HUES48 (cell line): ENCODE measurements around the gene HMG20B.
"Not testable (repeated sequence)": the region's sequence is repeated elsewhere in the genome, so short reads cannot be mapped to it uniquely, and the experiment has no call there.

Experiments
- H3K27ac ChIP-seq: one replicate; pipeline ENCODE4 v1.7.0; 2013; ENCODE audit warnings: low read depth, low read length, inconsistent platforms
- H3K27me3 ChIP-seq: 2 replicates; pipeline ENCODE4 v1.6.1; 2013; ENCODE audit warnings: mild to moderate bottlenecking, low read length; ENCODE audit not compliant: control insufficient read depth, insufficient read depth
- H3K36me3 ChIP-seq: 2 replicates; pipeline ENCODE4 v1.6.1; 2013; ENCODE audit warnings: low read length; ENCODE audit not compliant: control insufficient read depth, insufficient read depth
- H3K4me1 ChIP-seq: 2 replicates; pipeline ENCODE4 v1.6.1; 2013; ENCODE audit warnings: mild to moderate bottlenecking, low read length; ENCODE audit not compliant: control insufficient read depth, insufficient read depth
- H3K4me3 ChIP-seq: 2 replicates; pipeline ENCODE4 v1.5.1; 2013; ENCODE audit warnings: mild to moderate bottlenecking, low read depth, low read length
- H3K9ac ChIP-seq: 2 replicates; pipeline ENCODE4 v1.6.1; 2013; ENCODE audit warnings: mild to moderate bottlenecking, low read depth, low read length, moderate library complexity
- H3K9me3 ChIP-seq: 2 replicates; pipeline ENCODE4 v1.6.1; 2013; ENCODE audit warnings: low read length; ENCODE audit not compliant: control insufficient read depth, insufficient read depth

The HMG20B gene

GRCh38 chr19:3575949-3576673, 3.4 kb downstream of the HMG20B start:
- H3K4me3 ChIP-seq = peak overlapping the region; percentile 64
- peak overlapping the region; percentile 64 for H3K27ac ChIP-seq
- H3K27me3 ChIP-seq = no peaks in the 10 kb centered on the region
- peaks cover 13% of the 10 kb centered on the region for H3K4me1 ChIP-seq
- no peak overlapping the region for H3K9ac ChIP-seq
- peaks cover 6% of the 10 kb centered on the region for H3K36me3 ChIP-seq
- no peaks in the 10 kb centered on the region for H3K9me3 ChIP-seq

- Histone ChIP-seq H3K4me1 (peaks cover 13% of the 10 kb centered on the region), H3K9me3 (no peaks in the 10 kb centered on the region), H3K27ac (peak overlapping the region; percentile 64), H3K4me3 (peak overlapping the region; percentile 64), H3K36me3 (peaks cover 6% of the 10 kb centered on the region), H3K27me3 (no peaks in the 10 kb centered on the region), H3K9ac (no peak overlapping the region)
These were observed 4.1 kb downstream of the HMG20B start for GRCh38 chr19:3576696-3577443.

GRCh38 chr19:3577723-3578344, 5.1 kb downstream of the HMG20B start:
- no peaks in the 10 kb centered on the region for H3K9me3 ChIP-seq
- peak overlapping the region; percentile 58 for H3K4me3 ChIP-seq
- H3K9ac ChIP-seq = no peak overlapping the region
- no peaks in the 10 kb centered on the region for H3K27me3 ChIP-seq
- H3K4me1 ChIP-seq = peaks cover 9% of the 10 kb centered on the region
- no peak overlapping the region for H3K27ac ChIP-seq
- peaks cover 6% of the 10 kb centered on the region for H3K36me3 ChIP-seq

GRCh38 chr19:3578390-3578789, 5.6 kb downstream of the HMG20B start:
- Histone ChIP-seq H3K27ac (no peak overlapping the region), H3K27me3 (peaks cover 3% of the 10 kb centered on the region; the same call in 1 of the 2 replicates), H3K9me3 (no peaks in the 10 kb centered on the region), H3K9ac (no peak overlapping the region), H3K4me1 (peaks cover 9% of the 10 kb centered on the region), H3K36me3 (peaks cover 6% of the 10 kb centered on the region), H3K4me3 (peak overlapping the region; percentile 58)

GRCh38 chr19:3580156-3580934, 7.6 kb downstream of the HMG20B start:
- no peak overlapping the region for H3K27ac ChIP-seq
- no peaks in the 10 kb centered on the region for H3K9me3 ChIP-seq
- no peak overlapping the region for H3K4me3 ChIP-seq
- peaks cover 12% of the 10 kb centered on the region for H3K27me3 ChIP-seq
- no peaks in the 10 kb centered on the region for H3K36me3 ChIP-seq
- peaks cover 9% of the 10 kb centered on the region for H3K4me1 ChIP-seq
- no peak overlapping the region for H3K9ac ChIP-seq

- H3K27ac ChIP-seq, H3K9me3 ChIP-seq, H3K36me3 ChIP-seq, H3K9ac ChIP-seq, H3K4me1 ChIP-seq, H3K4me3 ChIP-seq: not testable (repeated sequence)
- H3K27me3 ChIP-seq = peaks cover 24% of the 10 kb centered on the region
These were observed 9.0 kb downstream of the HMG20B start for GRCh38 chr19:3581792-3582191.

- H3K36me3 ChIP-seq, H3K4me3 ChIP-seq, H3K9me3 ChIP-seq, H3K9ac ChIP-seq, H3K27ac ChIP-seq, H3K4me1 ChIP-seq: not testable (repeated sequence)
- peaks cover 24% of the 10 kb centered on the region for H3K27me3 ChIP-seq
These were observed 11.5 kb downstream of the HMG20B start for GRCh38 chr19:3584036-3584802.

- no peaks in the 10 kb centered on the region for H3K4me1 ChIP-seq
- H3K27ac ChIP-seq = no peak within 1 kb of the TSS
- peak within 1 kb of the TSS; percentile 54 for H3K4me3 ChIP-seq
- no peaks in the 10 kb centered on the region for H3K9me3 ChIP-seq
- peaks cover 24% of the 10 kb centered on the region for H3K27me3 ChIP-seq
- H3K36me3 ChIP-seq = no peaks in the 10 kb centered on the region
- H3K9ac ChIP-seq = no peak within 1 kb of the TSS
These were observed 12.8 kb downstream of the HMG20B start, which contains the start of gene GIPC3 for GRCh38 chr19:3585301-3586126. Gene GIPC3, plus strand, starts transcription at chr19:3585478. Its CDS starts 120 bp downstream, at chr19:3585598.

- peaks cover 4% of the 10 kb centered on the region; the same call in 1 of the 2 replicates for H3K9me3 ChIP-seq
- H3K36me3 ChIP-seq = no peaks in the 10 kb centered on the region
- H3K27ac ChIP-seq = no peak overlapping the region
- H3K4me3 ChIP-seq = peak overlapping the region; percentile 54
- H3K27me3 ChIP-seq = peaks cover 24% of the 10 kb centered on the region
- H3K4me1 ChIP-seq = no peaks in the 10 kb centered on the region
- no peak overlapping the region for H3K9ac ChIP-seq
These were observed 13.4 kb downstream of the HMG20B start for GRCh38 chr19:3586127-3586626.
